Upper lobe of left lung (tissue), 6 donors: ENCODE results near the gene REC8. TPM values are rescaled to one million over a fixed set of nuclear protein-coding genes. Genes with fewer than 3 reads are reported as not detected.

ENCODE experiments used
- ATAC-seq, 2 donors: fragments of 200-7000 bp; cut with Tn5 transposase; one replicate each; pipeline ENCODE4 v1.9.1; 2022; ENCODE audit warnings: mild to moderate bottlenecking in 2 of 2, moderate library complexity in 2 of 2; ENCODE audit not compliant: low FRiP score in 2 of 2
- DNase-seq, 2 donors: peaks; one replicate each; pipeline ENCODE4 v3.0.0-alpha.2; 2019 to 2020
- H3K27ac ChIP-seq, 4 donors: fragments of 200-600 bp; sonication (generic); one replicate each; pipeline ENCODE4 v1.5.1; 2016 to 2019
- H3K27me3 ChIP-seq, 4 donors: fragments of 200-600 bp; sonication (generic); one replicate each; pipeline ENCODE4 v1.5.1; 2017 to 2019
- H3K36me3 ChIP-seq, 4 donors: fragments of 200-600 bp; sonication (generic); one replicate each; pipeline ENCODE4 v1.5.1; 2016 to 2019
- H3K4me1 ChIP-seq, 4 donors: fragments of 200-600 bp; sonication (generic); one replicate each; pipeline ENCODE4 v1.5.1; 2018 to 2019
- H3K4me3 ChIP-seq, 4 donors: fragments of 200-600 bp; sonication (generic); one replicate each; pipeline ENCODE4 v1.5.1; 2017 to 2019; ENCODE audit warnings: mild to moderate bottlenecking in 2 of 4, moderate library complexity in 1 of 4
- H3K9me3 ChIP-seq, 4 donors: fragments of 200-600 bp; sonication (generic); one replicate each; pipeline ENCODE4 v1.5.1; 2018 to 2019
- EP300 ChIP-seq, 4 donors: sonication (generic); formaldehyde crosslinking; IDR thresholded peaks; one replicate each; pipeline ENCODE4 v1.5.1; 2017; ENCODE audit warnings: antibody characterized with exemption in 4 of 4, control low read depth in 2 of 4
- POLR2A ChIP-seq, 4 donors: fragments of 450-650 bp; IDR thresholded peaks; one replicate each; pipeline ENCODE4 v1.5.1; 2016 to 2017; ENCODE audit warnings: antibody characterized with exemption in 4 of 4, mild to moderate bottlenecking in 2 of 4
- POLR2AphosphoS5 ChIP-seq, 2 donors: sonication (generic); formaldehyde crosslinking; IDR thresholded peaks; one replicate each; pipeline ENCODE4 v1.5.1; 2017; ENCODE audit warnings: antibody characterized with exemption in 2 of 2
- WGBS, 2 donors: methylation state at CpG; one replicate each; pipeline ENCODE4 v1.1.5; 2017 to 2018; 5-methylcytosine and 5-hydroxymethylcytosine counted together
- total RNA-seq, 6 donors: library from RNA; depleted of rRNA in 4 of 6; stranded (reverse); fragments of >200 nt in 4 of 6; gene quantifications; one replicate each; pipeline versions ENCODE4 v1.1.0 to v1.2.1, GENCODE V29; 2016 to 2021
- TF ChIP-seq, protein P1 (sequence below), 6 experiments: fragments of 450-650 bp in 4 of 6; fragments of 200-600 bp in 2 of 6; sonication (generic) in 2 of 6; IDR thresholded peaks; one replicate each; pipeline ENCODE4 v1.5.1; 2016 to 2019; ENCODE audit warnings: antibody characterized with exemption in 6 of 6
- donor health status: DM: no; HTN: no; CAD: no; lungs with moderate emphysema.
- donor health status: DM: no; HTN: yes; CAD: no; lungs with severe emphysema.

Gene REC8
- total RNA-seq, 6 donors from 2014 or later, result 16.0 to 76.5 (median 29.4) TPM

DNA sequence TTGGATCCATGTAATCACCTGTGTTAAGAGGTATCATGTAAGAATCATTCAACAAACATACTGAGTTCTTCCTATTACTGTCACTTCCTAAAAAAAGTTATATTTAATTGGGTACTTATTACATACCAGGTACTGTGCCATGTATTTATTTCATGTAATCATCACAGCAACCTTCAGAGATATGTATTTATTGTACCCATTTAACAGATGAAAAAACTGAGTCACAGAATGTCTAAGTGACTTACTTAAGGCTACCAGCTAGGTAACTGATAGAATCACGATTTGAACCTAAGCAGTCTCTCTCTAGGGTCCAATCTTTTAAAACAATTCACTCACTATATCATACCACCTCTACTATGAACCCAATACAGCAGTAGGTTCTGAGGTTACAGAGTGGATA is 27.4 kb upstream of the REC8 start:
- TF ChIP-seq POLR2A (IDR thresholded peaks at IDR 0.05) (no peak), EP300 (IDR thresholded peaks at IDR 0.05) (no peak), POLR2AphosphoS5 (IDR thresholded peaks at IDR 0.05) (no peak)
- TF ChIP-seq, protein P1, sequence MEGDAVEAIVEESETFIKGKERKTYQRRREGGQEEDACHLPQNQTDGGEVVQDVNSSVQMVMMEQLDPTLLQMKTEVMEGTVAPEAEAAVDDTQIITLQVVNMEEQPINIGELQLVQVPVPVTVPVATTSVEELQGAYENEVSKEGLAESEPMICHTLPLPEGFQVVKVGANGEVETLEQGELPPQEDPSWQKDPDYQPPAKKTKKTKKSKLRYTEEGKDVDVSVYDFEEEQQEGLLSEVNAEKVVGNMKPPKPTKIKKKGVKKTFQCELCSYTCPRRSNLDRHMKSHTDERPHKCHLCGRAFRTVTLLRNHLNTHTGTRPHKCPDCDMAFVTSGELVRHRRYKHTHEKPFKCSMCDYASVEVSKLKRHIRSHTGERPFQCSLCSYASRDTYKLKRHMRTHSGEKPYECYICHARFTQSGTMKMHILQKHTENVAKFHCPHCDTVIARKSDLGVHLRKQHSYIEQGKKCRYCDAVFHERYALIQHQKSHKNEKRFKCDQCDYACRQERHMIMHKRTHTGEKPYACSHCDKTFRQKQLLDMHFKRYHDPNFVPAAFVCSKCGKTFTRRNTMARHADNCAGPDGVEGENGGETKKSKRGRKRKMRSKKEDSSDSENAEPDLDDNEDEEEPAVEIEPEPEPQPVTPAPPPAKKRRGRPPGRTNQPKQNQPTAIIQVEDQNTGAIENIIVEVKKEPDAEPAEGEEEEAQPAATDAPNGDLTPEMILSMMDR (IDR thresholded peaks at IDR 0.05), result no peak
- Histone ChIP-seq H3K9me3 (no peaks in the 10 kb centered on the region), H3K36me3 (peaks cover 8 to 20% (median 13%) of the 10 kb centered on the region in 4 donors), H3K27ac (peak overlapping the region in 1 of 4 donors; percentile 95), H3K4me1 (peaks cover 35 to 55% (median 41%) of the 10 kb centered on the region in 4 donors), H3K4me3 (no peak overlapping the region), H3K27me3 (no peaks in the 10 kb centered on the region)
- ATAC-seq (no peak), DNase-seq (no peak)
- WGBS, 2 donors, result 88 to 100% methylated on average over 1 of the region's 1 CpG

GRCh38 chr14:24145219-24145618 is 26.7 kb upstream of the REC8 start:
- H3K4me3 ChIP-seq, result peak overlapping the region in 1 of 4 donors; percentile 92
- ATAC-seq (no peak), DNase-seq (no peak)
- peak overlapping the region; percentile 87 to 96 (median 92) for H3K27ac ChIP-seq
- no peaks in the 10 kb centered on the region for H3K9me3 ChIP-seq
- H3K4me1 ChIP-seq, result peaks cover 28 to 53% (median 35%) of the 10 kb centered on the region in 4 donors
- 94 to 100% methylated on average over 2 of the region's 2 CpGs for WGBS, 2 donors
- H3K36me3 ChIP-seq, result peaks cover 14 to 25% (median 19%) of the 10 kb centered on the region in 4 donors
- TF ChIP-seq POLR2AphosphoS5 (IDR thresholded peaks at IDR 0.05), result no peak
- TF ChIP-seq, protein P1 (IDR thresholded peaks at IDR 0.05), result no peak
- no peak for TF ChIP-seq EP300 (IDR thresholded peaks at IDR 0.05)
- no peak for TF ChIP-seq POLR2A (IDR thresholded peaks at IDR 0.05)
- H3K27me3 ChIP-seq, result no peaks in the 10 kb centered on the region

GRCh38 chr14:24145690-24146452 is 26.0 kb upstream of the REC8 start:
- TF ChIP-seq POLR2AphosphoS5 (IDR thresholded peaks at IDR 0.05), result no peak
- TF ChIP-seq POLR2A (IDR thresholded peaks at IDR 0.05), result no peak
- TF ChIP-seq, protein P1 (IDR thresholded peaks at IDR 0.05), result no peak
- no peak for TF ChIP-seq EP300 (IDR thresholded peaks at IDR 0.05)
- Histone ChIP-seq H3K4me1 (peaks cover 26 to 47% (median 29%) of the 10 kb centered on the region in 4 donors), H3K27ac (peak overlapping the region; percentile 87 to 96 (median 92)), H3K36me3 (peaks cover 21 to 32% (median 25%) of the 10 kb centered on the region in 4 donors), H3K4me3 (peak overlapping the region; percentile 43 to 99 (median 93)), H3K27me3 (no peaks in the 10 kb centered on the region), H3K9me3 (no peaks in the 10 kb centered on the region)
- DNase-seq, result no peak
- 7 to 11% methylated on average over 7 to 9 of the region's 9 CpGs for WGBS, 2 donors
- ATAC-seq, result no peak

GRCh38 chr14:24146453-24146977 is 25.4 kb upstream of the REC8 start, which contains the start of gene PSME2:
Gene PSME2 (minus strand): TSS chr14:24146610. CDS start chr14:24146581, 29 bp downstream.
- WGBS, 2 donors, result 0 to 1% methylated on average over 16 to 24 of the region's 25 CpGs
- DNase-seq (peak; percentile 91 to 99), ATAC-seq (peak; percentile 93 to 95)
- Histone ChIP-seq H3K27ac (peak within 1 kb of the TSS; percentile 87 to 96 (median 92)), H3K4me1 (peaks cover 26 to 45% (median 29%) of the 10 kb centered on the region in 4 donors), H3K9me3 (no peaks in the 10 kb centered on the region), H3K27me3 (no peaks in the 10 kb centered on the region), H3K4me3 (peak within 1 kb of the TSS; percentile 67 to 99 (median 93)), H3K36me3 (peaks cover 24 to 38% (median 31%) of the 10 kb centered on the region in 4 donors)
- TF ChIP-seq EP300 (IDR thresholded peaks at IDR 0.05) (no peak), POLR2A (IDR thresholded peaks at IDR 0.05) (peak in 2 of 4 donors; percentile 41 to 54), POLR2AphosphoS5 (IDR thresholded peaks at IDR 0.05) (peak; percentile 64 to 67)
- TF ChIP-seq, protein P1 (IDR thresholded peaks at IDR 0.05), result no peak
